Vagina (tissue), 2 donors: ENCODE data around the gene PRXL2B.

Experiments used
- POLR2A ChIP-seq, 2 donors: fragments of 450-650 bp; IDR thresholded peaks; one replicate each; pipeline ENCODE4 v1.6.1; 2017; ENCODE audit warnings: antibody characterized with exemption in 2 of 2, mild to moderate bottlenecking in 2 of 2, moderate library complexity in 2 of 2
- POLR2AphosphoS5 ChIP-seq, 2 donors: sonication (generic); formaldehyde crosslinking; IDR thresholded peaks; one replicate each; pipeline ENCODE4 v1.9.0; 2017; ENCODE audit warnings: antibody characterized with exemption in 2 of 2, mild to moderate bottlenecking in 2 of 2, low read depth in 1 of 2; ENCODE audit not compliant: insufficient read depth in 1 of 2
- TF ChIP-seq, protein P1 (sequence below), 3 experiments: fragments of 450-650 bp in 2 of 3; fragments of 200-600 bp in 1 of 3; sonication (generic) in 1 of 3; IDR thresholded peaks; one replicate each; pipeline ENCODE4 v1.5.1; 2017 to 2019; ENCODE audit warnings: antibody characterized with exemption in 3 of 3, mild to moderate bottlenecking in 2 of 3, moderate library complexity in 2 of 3

DNA sequence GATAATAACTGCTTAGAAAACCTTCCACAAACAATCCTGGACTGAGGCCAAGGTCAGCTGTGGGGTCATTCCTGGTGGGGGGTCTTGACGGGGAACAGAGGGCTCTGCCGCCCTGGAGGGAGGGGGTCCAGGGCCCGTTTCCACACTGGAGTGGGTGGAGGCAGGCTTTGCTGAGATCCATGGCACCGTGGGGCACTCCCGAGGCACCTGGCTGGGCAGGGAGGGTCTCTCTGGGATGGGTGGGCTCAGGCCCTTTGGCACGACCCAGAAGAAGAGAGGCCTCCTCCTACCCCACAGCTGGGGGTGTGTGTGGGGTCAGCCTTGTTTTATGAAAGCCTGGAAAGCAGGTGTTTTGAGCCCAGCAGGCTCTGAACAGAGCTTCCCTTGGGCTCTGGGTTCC is 41.2 kb downstream of the PRXL2B start:
- no peak for TF ChIP-seq POLR2A (IDR thresholded peaks at IDR 0.05)
- TF ChIP-seq POLR2AphosphoS5 (IDR thresholded peaks at IDR 0.05; ENCODE audit: insufficient read depth in 1 of 2, low read depth in 1 of 2) = no peak
- TF ChIP-seq, protein P1, sequence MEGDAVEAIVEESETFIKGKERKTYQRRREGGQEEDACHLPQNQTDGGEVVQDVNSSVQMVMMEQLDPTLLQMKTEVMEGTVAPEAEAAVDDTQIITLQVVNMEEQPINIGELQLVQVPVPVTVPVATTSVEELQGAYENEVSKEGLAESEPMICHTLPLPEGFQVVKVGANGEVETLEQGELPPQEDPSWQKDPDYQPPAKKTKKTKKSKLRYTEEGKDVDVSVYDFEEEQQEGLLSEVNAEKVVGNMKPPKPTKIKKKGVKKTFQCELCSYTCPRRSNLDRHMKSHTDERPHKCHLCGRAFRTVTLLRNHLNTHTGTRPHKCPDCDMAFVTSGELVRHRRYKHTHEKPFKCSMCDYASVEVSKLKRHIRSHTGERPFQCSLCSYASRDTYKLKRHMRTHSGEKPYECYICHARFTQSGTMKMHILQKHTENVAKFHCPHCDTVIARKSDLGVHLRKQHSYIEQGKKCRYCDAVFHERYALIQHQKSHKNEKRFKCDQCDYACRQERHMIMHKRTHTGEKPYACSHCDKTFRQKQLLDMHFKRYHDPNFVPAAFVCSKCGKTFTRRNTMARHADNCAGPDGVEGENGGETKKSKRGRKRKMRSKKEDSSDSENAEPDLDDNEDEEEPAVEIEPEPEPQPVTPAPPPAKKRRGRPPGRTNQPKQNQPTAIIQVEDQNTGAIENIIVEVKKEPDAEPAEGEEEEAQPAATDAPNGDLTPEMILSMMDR (IDR thresholded peaks at IDR 0.05) = no peak
